Measurements from ENCODE around the gene FAM174C. TPM values are rescaled to one million over a fixed set of nuclear protein-coding genes. Genes with fewer than 3 reads are reported as not detected.
"Not testable (repeated sequence)": the region's sequence is repeated elsewhere in the genome, so short reads cannot be mapped to it uniquely, and the experiment has no call there.

The FAM174C gene
- total RNA-seq, 4 donors from 2014 or later = 14.2 to 42.2 (median 21.8) TPM

DNA sequence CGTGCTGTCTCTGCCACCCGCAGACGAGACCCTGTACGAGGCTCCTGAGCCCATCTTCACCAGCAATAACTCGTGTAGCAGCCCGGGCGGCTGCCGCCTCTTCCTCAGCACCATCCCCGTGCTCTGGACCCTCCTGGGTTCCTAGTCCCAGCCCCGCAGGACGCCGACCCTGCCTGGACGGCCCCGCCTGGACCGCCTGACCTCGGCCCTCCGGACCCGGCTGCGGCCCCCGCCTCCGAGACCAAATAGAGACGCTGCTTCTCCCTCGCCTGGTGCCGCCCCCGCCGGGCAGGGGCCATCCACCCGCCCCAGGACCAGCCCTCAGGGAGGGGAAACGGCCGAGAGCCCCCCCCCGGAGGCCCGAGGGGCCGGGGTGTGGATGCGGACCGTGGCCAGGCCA is 24.5 kb downstream of the FAM174C start:
- H3K27me3 ChIP-seq = peaks cover 31% of the 10 kb centered on the region
- TF ChIP-seq POLR2AphosphoS5 (IDR thresholded peaks at IDR 0.05) (no peak), POLR2A (IDR thresholded peaks at IDR 0.05) (no peak), EP300 (IDR thresholded peaks at IDR 0.05) (no peak)
- TF ChIP-seq, protein P1, sequence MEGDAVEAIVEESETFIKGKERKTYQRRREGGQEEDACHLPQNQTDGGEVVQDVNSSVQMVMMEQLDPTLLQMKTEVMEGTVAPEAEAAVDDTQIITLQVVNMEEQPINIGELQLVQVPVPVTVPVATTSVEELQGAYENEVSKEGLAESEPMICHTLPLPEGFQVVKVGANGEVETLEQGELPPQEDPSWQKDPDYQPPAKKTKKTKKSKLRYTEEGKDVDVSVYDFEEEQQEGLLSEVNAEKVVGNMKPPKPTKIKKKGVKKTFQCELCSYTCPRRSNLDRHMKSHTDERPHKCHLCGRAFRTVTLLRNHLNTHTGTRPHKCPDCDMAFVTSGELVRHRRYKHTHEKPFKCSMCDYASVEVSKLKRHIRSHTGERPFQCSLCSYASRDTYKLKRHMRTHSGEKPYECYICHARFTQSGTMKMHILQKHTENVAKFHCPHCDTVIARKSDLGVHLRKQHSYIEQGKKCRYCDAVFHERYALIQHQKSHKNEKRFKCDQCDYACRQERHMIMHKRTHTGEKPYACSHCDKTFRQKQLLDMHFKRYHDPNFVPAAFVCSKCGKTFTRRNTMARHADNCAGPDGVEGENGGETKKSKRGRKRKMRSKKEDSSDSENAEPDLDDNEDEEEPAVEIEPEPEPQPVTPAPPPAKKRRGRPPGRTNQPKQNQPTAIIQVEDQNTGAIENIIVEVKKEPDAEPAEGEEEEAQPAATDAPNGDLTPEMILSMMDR (IDR thresholded peaks at IDR 0.05) = no peak
- H3K4me1 ChIP-seq = peaks cover 0 to 12% (median 9%) of the 10 kb centered on the region in 3 donors
- H3K27ac ChIP-seq = no peak overlapping the region
- H3K9me3 ChIP-seq = no peaks in the 10 kb centered on the region
- no peaks in the 10 kb centered on the region for H3K36me3 ChIP-seq
- 80 to 84% methylated on average over 2 to 8 of the region's 34 CpGs for WGBS, 2 donors (ENCODE audit: low coverage in 1 of 2)
- H3K4me3 ChIP-seq = no peak overlapping the region
- no peak for ATAC-seq

DNA sequence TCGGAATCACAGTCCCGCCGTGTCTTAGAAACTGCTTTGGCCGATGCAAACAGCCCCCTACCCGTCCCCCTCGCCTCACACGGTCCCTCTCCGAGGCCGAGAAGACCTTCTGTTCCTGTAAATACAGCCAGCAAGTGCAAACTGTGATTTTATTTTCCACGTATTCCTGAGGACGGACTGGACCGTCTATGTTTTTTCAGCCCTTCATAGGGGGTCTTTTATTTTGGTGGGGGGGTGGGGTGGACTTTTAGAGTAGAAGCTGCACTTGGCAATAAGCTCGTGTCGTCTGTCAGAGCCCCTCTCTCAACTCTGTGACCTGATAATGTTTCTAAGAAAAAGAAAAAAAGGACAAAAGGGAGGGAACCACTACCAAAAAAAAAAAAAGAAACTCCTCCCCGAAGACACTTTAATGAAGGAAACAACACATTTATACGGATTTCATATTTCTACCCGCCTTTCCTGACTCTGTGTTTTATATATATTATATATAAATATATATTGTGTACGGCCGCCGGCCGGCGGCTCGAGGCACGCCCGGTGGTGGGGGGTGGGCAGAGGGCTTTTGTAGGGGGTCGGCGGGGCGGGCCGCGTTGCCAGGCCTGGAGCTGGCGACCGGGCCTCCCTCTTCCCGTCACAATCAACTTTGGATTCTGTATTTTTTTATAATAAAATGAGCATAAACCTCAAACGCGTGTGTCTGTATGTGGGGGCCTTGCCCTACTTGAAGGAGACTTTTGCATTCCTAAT is 25.6 kb downstream of the FAM174C start:
- TF ChIP-seq POLR2AphosphoS5 (IDR thresholded peaks at IDR 0.05) = no peak
- TF ChIP-seq, protein P1 (IDR thresholded peaks at IDR 0.05) = no peak
- TF ChIP-seq POLR2A (IDR thresholded peaks at IDR 0.05) = no peak
- TF ChIP-seq EP300 (IDR thresholded peaks at IDR 0.05) = no peak
- WGBS, 2 donors (ENCODE audit: low coverage in 1 of 2) = 79 to 81% methylated on average over 16 to 22 of the region's 35 CpGs
- peaks cover 19% of the 10 kb centered on the region for H3K27me3 ChIP-seq
- peaks cover 0 to under 1% (median 0%) of the 10 kb centered on the region in 3 donors for H3K4me1 ChIP-seq
- no peaks in the 10 kb centered on the region for H3K36me3 ChIP-seq
- no peak overlapping the region for H3K27ac ChIP-seq
- no peak for ATAC-seq
- no peaks in the 10 kb centered on the region for H3K9me3 ChIP-seq
- H3K4me3 ChIP-seq = no peak overlapping the region

DNA sequence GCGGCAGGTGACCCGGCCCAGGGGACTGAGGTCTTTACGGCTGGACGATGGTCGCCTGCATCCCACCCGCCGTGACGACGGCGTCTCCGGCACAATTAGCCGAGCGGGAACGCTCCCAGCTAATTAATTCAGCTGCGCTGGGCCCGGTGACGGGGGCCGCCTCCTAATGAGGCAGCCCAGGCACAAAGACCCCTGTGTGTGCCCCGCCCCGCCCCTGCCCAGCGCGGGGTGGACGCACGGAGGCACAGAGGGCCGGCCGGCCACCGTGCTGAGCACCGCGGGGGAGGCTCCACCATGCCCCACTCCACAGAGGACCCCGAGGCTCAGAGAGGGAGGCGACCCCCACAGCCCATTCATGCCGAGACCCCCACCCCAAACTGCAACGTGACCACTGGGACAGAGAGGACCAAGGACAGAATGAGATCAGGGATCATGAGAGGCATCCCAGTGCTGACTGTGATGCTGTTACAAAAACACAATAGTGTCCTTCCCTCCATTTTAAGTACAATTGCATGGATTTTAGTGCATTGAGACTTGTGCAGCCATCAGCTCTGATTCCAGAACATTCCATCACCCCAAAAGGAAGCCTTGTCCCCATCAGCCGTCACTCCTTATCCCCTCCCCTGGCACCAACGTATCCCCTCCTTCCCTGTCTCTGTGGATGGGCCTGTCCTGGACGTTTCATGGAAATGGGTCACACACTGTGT is 27.4 kb downstream of the FAM174C start:
- 35 to 38% methylated on average over 3 to 5 of the region's 36 CpGs for whole genome bisulfite sequencing, 2 donors (ENCODE audit: low coverage in 1 of 2)
- no peak overlapping the region for H3K4me3 ChIP-seq
- H3K27me3 ChIP-seq = peaks cover 11% of the 10 kb centered on the region
- no peaks in the 10 kb centered on the region for H3K9me3 ChIP-seq
- no peak for ATAC-seq
- no peaks in the 10 kb centered on the region for H3K4me1 ChIP-seq
- H3K27ac ChIP-seq = no peak overlapping the region
- no peaks in the 10 kb centered on the region for H3K36me3 ChIP-seq
- TF ChIP-seq EP300 (IDR thresholded peaks at IDR 0.05) (no peak), POLR2A (IDR thresholded peaks at IDR 0.05) (no peak), POLR2AphosphoS5 (IDR thresholded peaks at IDR 0.05) (no peak)
- TF ChIP-seq, protein P1 (IDR thresholded peaks at IDR 0.05) = no peak

DNA sequence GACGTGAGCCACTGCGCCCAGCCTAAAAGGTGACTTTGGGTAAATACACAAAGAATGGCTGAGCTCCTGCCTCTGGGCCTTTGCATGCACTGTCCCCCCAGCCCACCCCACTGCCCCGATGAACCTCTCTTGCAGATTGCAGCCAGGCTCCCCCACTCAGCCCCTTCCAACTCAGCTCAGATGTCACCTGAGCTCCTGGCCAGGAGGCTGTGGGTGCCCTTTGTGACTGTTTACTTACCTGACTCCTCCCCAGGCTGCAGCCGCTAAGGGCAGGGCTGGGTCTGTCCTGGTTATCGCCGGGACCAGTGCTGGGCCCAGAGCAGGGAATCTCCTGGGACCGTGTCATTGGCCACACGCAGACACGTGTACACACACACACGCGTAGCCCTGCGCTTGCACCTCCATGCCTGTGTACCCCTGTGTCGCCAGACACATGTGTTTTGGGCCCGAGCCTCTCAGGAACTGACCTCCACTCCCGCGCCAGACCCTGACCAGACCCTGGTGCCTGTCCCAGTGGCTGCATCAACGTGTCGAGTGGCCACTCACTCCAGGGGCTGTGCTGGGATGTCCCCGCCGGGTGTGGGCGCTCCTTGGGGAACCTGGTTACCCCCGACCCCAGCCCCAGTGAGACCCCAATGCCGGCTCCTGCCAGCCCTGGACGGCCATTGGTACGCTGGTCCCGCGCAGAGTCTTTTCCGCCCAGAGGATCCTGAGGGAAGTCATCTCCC is 29.0 kb downstream of the FAM174C start:
- H3K9me3 ChIP-seq = no peaks in the 10 kb centered on the region
- peaks cover 15% of the 10 kb centered on the region for H3K27me3 ChIP-seq
- no peak for ATAC-seq
- 87 to 100% methylated on average over 1 to 3 of the region's 28 CpGs for WGBS, 2 donors (ENCODE audit: low coverage in 1 of 2)
- H3K4me1 ChIP-seq = no peaks in the 10 kb centered on the region
- no peak for TF ChIP-seq EP300 (IDR thresholded peaks at IDR 0.05)
- TF ChIP-seq, protein P1 (IDR thresholded peaks at IDR 0.05) = no peak
- no peak for TF ChIP-seq POLR2A (IDR thresholded peaks at IDR 0.05)
- no peak for TF ChIP-seq POLR2AphosphoS5 (IDR thresholded peaks at IDR 0.05)
- H3K27ac ChIP-seq = no peak overlapping the region
- no peak overlapping the region for H3K4me3 ChIP-seq
- no peaks in the 10 kb centered on the region for H3K36me3 ChIP-seq

DNA sequence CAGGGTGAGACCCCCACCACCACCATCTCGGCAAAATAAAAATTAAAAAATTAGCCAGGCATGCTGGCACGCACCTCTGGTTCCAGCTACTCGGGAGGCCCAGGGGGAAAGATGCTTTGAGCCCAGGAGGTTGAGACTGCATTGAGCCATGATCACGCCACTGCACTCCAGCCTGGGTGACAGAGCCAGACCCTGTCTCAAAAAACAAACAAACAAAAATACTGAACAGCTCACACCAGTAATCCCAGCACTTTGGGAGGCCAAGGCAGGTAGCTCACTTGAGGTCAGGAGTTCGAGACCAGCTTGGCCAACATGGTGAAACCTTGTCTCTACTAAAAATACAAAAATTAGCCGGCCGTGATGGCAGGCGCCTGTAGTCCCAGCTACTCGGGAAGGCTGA is 30.0 kb downstream of the FAM174C start:
- peaks cover 18% of the 10 kb centered on the region for H3K27me3 ChIP-seq
- not testable (repeated sequence) for H3K4me3 ChIP-seq, H3K27ac ChIP-seq, H3K4me1 ChIP-seq, H3K9me3 ChIP-seq, ATAC-seq, H3K36me3 ChIP-seq
- WGBS, 2 donors (ENCODE audit: low coverage in 1 of 2) = 89 to 100% methylated on average over 3 to 8 of the region's 9 CpGs
